ENCODE data around the gene EBI3. TPM values are rescaled to one million over a fixed set of nuclear protein-coding genes. Genes with fewer than 3 reads are reported as not detected.
"Not testable (repeated sequence)": the region's sequence is repeated elsewhere in the genome, so short reads cannot be mapped to it uniquely, and the experiment has no call there.

Gene EBI3
- total RNA-seq, 4 donors from 2014 or later, result 0.96 to 3.7 (median 3.7) TPM; not detected in 1

- in situ Hi-C loops (cut with MboI; ENCODE audit: low pct_ligation_motif_present in 1 of 4, low pct_unique_long_range_greater_than_20kb in 1 of 4, low sequenced_read_pairs in 3 of 4), result loop anchor here in 2 of 4 donors (10.0 to 25.0 kb wide), 2 partner anchors 355 to 383 kb away; partner anchors contain the start of gene ZFR2 (in 1 of the 2)
These were observed 9.1 kb upstream of the EBI3 start for GRCh38 chr19:4220188-4220587.

GRCh38 chr19:4224470-4224869, 4.9 kb upstream of the EBI3 start:
- no peak for DNase-seq
- no peaks in the 10 kb centered on the region for H3K9me3 ChIP-seq
- intact Hi-C loops (cut with DNase I; ENCODE audit: low total_unique reads), result no loop called here
- in situ Hi-C loops (cut with MboI; ENCODE audit: low pct_ligation_motif_present in 1 of 4, low pct_unique_long_range_greater_than_20kb in 1 of 4, low sequenced_read_pairs in 3 of 4), result loop anchor here in 2 of 4 donors (10.0 to 25.0 kb wide), 2 partner anchors 360 to 387 kb away; partner anchors contain the start of gene ZFR2 (in 1 of the 2)
- H3K27me3 ChIP-seq, result peaks cover 35% of the 10 kb centered on the region
- no peak for TF ChIP-seq POLR2AphosphoS5 (IDR thresholded peaks at IDR 0.05)
- no peak for TF ChIP-seq EP300 (IDR thresholded peaks at IDR 0.05; ENCODE audit: low read depth)
- TF ChIP-seq CTCF (IDR thresholded peaks at IDR 0.05), result no peak
- no peaks in the 10 kb centered on the region for H3K4me1 ChIP-seq
- no peak overlapping the region for H3K27ac ChIP-seq
- H3K36me3 ChIP-seq, result no peaks in the 10 kb centered on the region
- WGBS, 2 donors (ENCODE audit: low coverage in 1 of 2), result 64 to 81% methylated on average over 6 to 15 of the region's 15 CpGs
- no peak overlapping the region for H3K4me3 ChIP-seq

More at GRCh38 chr19:4220188-4220587, 9.1 kb upstream of the EBI3 start:
- Histone ChIP-seq H3K4me3 (no peak overlapping the region), H3K4me1 (no peaks in the 10 kb centered on the region), H3K27ac (no peak overlapping the region), H3K9me3 (no peaks in the 10 kb centered on the region), H3K27me3 (no peaks in the 10 kb centered on the region), H3K36me3 (no peaks in the 10 kb centered on the region)
- no peak for TF ChIP-seq POLR2AphosphoS5 (IDR thresholded peaks at IDR 0.05)
- 81 to 90% methylated on average over 3 to 7 of the region's 7 CpGs for WGBS, 2 donors (ENCODE audit: low coverage in 1 of 2)
- intact Hi-C loops (cut with DNase I; ENCODE audit: low total_unique reads), result no loop called here
- DNase-seq, result no peak

- no peaks in the 10 kb centered on the region for H3K9me3 ChIP-seq
- no peaks in the 10 kb centered on the region for H3K36me3 ChIP-seq
- intact Hi-C loops (cut with DNase I; ENCODE audit: low total_unique reads), result no loop called here
- H3K4me1 ChIP-seq, result no peaks in the 10 kb centered on the region
- H3K27me3 ChIP-seq, result peaks cover 49% of the 10 kb centered on the region
- no peak overlapping the region for H3K4me3 ChIP-seq
- no peak overlapping the region for H3K27ac ChIP-seq
- in situ Hi-C loops (cut with MboI; ENCODE audit: low pct_ligation_motif_present in 1 of 4, low pct_unique_long_range_greater_than_20kb in 1 of 4, low sequenced_read_pairs in 3 of 4), result loop anchor here in 1 of 4 donors (10.0 kb wide), 1 partner anchor 361 kb away; the partner anchor contains the start of gene ZFR2
- WGBS, 2 donors (ENCODE audit: low coverage in 1 of 2), result 64 to 68% methylated on average over 8 of the region's 8 CpGs
- no peak for DNase-seq
- TF ChIP-seq POLR2AphosphoS5 (IDR thresholded peaks at IDR 0.05) (no peak), POLR2A (IDR thresholded peaks at IDR 0.05) (no peak), CTCF (IDR thresholded peaks at IDR 0.05) (no peak), EP300 (IDR thresholded peaks at IDR 0.05; ENCODE audit: low read depth) (no peak)
These were observed 3.4 kb upstream of the EBI3 start for GRCh38 chr19:4225885-4226284.

GRCh38 chr19:4227771-4228170, 1.6 kb upstream of the EBI3 start:
- Histone ChIP-seq H3K27me3 (peaks cover 60% of the 10 kb centered on the region), H3K36me3 (no peaks in the 10 kb centered on the region), H3K4me1 (no peaks in the 10 kb centered on the region), H3K4me3 (no peak overlapping the region), H3K9me3 (no peaks in the 10 kb centered on the region), H3K27ac (no peak overlapping the region)
- TF ChIP-seq POLR2A (IDR thresholded peaks at IDR 0.05), result no peak
- TF ChIP-seq EP300 (IDR thresholded peaks at IDR 0.05; ENCODE audit: low read depth), result no peak
- no peak for TF ChIP-seq POLR2AphosphoS5 (IDR thresholded peaks at IDR 0.05)
- no peak for TF ChIP-seq CTCF (IDR thresholded peaks at IDR 0.05)
- intact Hi-C loops (cut with DNase I; ENCODE audit: low total_unique reads), result no loop called here
- DNase-seq, result no peak
- in situ Hi-C loops (cut with MboI; ENCODE audit: low pct_ligation_motif_present in 1 of 4, low pct_unique_long_range_greater_than_20kb in 1 of 4, low sequenced_read_pairs in 3 of 4), result loop anchor here in 1 of 4 donors (10.0 kb wide), 1 partner anchor 363 kb away; the partner anchor contains the start of gene ZFR2

- no peaks in the 10 kb centered on the region for H3K36me3 ChIP-seq
- no peak for DNase-seq
- TF ChIP-seq POLR2A (IDR thresholded peaks at IDR 0.05), result no peak
- TF ChIP-seq EP300 (IDR thresholded peaks at IDR 0.05; ENCODE audit: low read depth), result no peak
- no peak for TF ChIP-seq POLR2AphosphoS5 (IDR thresholded peaks at IDR 0.05)
- no peak for TF ChIP-seq CTCF (IDR thresholded peaks at IDR 0.05)
- no peaks in the 10 kb centered on the region for H3K4me1 ChIP-seq
- 20 to 45% methylated on average over 1 to 2 of the region's 2 CpGs for WGBS, 2 donors (ENCODE audit: low coverage in 1 of 2)
- in situ Hi-C loops (cut with MboI; ENCODE audit: low pct_ligation_motif_present in 1 of 4, low pct_unique_long_range_greater_than_20kb in 1 of 4, low sequenced_read_pairs in 3 of 4), result loop anchor here in 1 of 4 donors (10.0 kb wide), 1 partner anchor 364 kb away; the partner anchor contains the start of gene ZFR2
- intact Hi-C loops (cut with DNase I; ENCODE audit: low total_unique reads), result no loop called here
- H3K27me3 ChIP-seq, result peaks cover 60% of the 10 kb centered on the region
- H3K27ac ChIP-seq, result no peak overlapping the region
- no peaks in the 10 kb centered on the region for H3K9me3 ChIP-seq
- H3K4me3 ChIP-seq, result no peak overlapping the region
These were observed 551 bp upstream of the EBI3 start for GRCh38 chr19:4228765-4229178.

GRCh38 chr19:4230237-4230636, 914 bp downstream of the EBI3 start:
- H3K9me3 ChIP-seq; H3K27ac ChIP-seq; in situ Hi-C loops (cut with MboI; ENCODE audit: low pct_ligation_motif_present in 1 of 4, low pct_unique_long_range_greater_than_20kb in 1 of 4, low sequenced_read_pairs in 3 of 4); intact Hi-C loops (cut with DNase I; ENCODE audit: low total_unique reads); H3K36me3 ChIP-seq; DNase-seq; H3K4me1 ChIP-seq; H3K4me3 ChIP-seq: not testable (repeated sequence)
- WGBS, 2 donors (ENCODE audit: low coverage in 1 of 2), result 76 to 85% methylated on average over 5 to 6 of the region's 6 CpGs
- H3K27me3 ChIP-seq, result peaks cover 60% of the 10 kb centered on the region

- intact Hi-C loops (cut with DNase I; ENCODE audit: low total_unique reads); H3K4me1 ChIP-seq; H3K27ac ChIP-seq; H3K36me3 ChIP-seq; in situ Hi-C loops (cut with MboI; ENCODE audit: low pct_ligation_motif_present in 1 of 4, low pct_unique_long_range_greater_than_20kb in 1 of 4, low sequenced_read_pairs in 3 of 4); DNase-seq; H3K9me3 ChIP-seq; H3K4me3 ChIP-seq: not testable (repeated sequence)
- H3K27me3 ChIP-seq, result peaks cover 52% of the 10 kb centered on the region
- 83 to 100% methylated on average over 2 to 6 of the region's 6 CpGs for WGBS, 2 donors (ENCODE audit: low coverage in 1 of 2)
These were observed 2.2 kb downstream of the EBI3 start for GRCh38 chr19:4231521-4231920.
